ENCODE data around the gene RBFOX1.

Gene RBFOX1

GRCh38 chr16:7545251-7545650 lies 212.6 kb downstream of the RBFOX1 start:
- no peak for DNase-seq

- no peak for DNase-seq
These were observed 214.3 kb downstream of the RBFOX1 start for GRCh38 chr16:7546948-7547347.

DNA sequence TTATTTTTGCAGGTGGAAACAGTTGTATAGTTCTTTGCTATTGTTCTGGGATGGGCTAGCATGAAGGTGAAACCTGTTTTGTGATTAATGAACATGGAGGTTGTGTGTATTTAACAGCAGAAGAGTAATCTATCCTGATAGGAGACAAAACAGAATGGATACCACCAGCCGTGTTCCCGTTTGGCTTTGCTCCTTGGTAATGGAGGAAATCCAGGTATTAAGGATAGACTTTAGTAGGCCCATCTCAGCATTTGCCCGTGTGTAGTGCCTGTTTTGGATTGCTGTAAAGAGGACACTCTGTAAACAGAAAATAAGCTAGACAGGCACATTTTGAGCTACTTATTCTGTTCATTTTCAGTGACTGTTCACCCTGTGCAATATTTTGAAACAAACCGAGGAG lies 215.1 kb downstream of the RBFOX1 start:
- no peak for DNase-seq

DNA sequence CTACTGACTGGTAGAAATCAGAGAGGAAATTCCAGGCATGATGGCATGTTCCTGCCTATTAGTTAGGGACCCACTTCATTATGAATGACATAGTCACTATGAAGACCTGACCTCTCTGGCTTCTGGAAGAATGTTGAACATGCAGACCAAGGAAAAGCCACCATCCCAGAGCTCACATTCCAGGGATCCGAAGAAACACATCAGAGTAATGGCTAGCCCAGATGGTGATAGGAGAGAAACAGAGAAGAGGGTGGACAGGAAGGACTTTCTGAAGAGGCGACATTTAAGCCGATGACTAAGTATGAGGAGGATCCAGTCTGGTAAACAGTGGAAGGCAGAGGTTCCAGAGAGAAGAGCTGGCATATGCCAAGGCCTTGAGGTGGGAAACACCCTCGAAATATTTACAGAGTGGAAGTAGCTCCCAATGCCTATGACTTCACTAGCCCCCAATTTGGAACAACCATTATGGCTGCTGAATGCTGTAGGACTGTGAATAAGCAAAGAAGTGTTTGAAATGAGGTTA lies 216.2 kb downstream of the RBFOX1 start:
- DNase-seq = no peak

DNA sequence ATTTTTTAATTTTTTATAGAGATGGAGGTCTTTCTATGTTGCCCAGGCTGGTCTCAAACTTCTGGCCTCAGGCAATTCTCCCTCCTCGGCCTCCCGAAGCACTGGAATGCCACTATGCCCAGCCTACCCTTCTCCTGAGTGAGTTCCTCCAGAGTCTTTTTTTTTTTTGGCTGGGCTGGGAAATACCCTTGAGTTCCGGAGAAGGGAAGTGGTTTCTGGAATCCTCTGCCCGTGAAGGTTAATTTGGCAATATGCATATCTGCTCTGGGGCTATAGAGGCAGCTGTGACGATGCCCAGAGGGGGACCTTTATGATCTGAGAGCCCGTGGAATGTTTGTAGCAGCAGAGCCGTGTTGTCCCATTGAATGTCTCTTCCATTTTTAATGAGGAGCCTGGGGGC lies 217.5 kb downstream of the RBFOX1 start:
- DNase-seq = no peak

DNA sequence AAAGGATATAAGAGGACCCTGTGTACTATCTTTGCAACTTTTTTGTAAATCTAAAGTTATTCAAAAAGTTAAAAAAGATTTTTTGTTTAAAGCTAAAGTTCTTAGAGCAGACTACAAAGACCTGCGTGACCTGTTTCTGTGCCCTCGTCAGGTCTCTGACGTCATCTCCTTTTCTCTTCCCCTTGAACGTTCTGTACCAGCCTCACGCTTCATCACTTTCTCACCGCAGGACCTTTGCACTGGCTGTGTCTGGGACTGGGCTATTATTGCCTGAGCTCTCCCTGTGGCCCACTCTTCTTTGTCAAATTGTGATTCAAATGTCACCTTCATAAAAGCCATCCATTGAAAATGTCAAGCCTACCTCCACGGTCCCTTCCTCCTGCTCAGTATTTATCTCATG lies 222.8 kb downstream of the RBFOX1 start:
- DNase-seq = no peak

DNA sequence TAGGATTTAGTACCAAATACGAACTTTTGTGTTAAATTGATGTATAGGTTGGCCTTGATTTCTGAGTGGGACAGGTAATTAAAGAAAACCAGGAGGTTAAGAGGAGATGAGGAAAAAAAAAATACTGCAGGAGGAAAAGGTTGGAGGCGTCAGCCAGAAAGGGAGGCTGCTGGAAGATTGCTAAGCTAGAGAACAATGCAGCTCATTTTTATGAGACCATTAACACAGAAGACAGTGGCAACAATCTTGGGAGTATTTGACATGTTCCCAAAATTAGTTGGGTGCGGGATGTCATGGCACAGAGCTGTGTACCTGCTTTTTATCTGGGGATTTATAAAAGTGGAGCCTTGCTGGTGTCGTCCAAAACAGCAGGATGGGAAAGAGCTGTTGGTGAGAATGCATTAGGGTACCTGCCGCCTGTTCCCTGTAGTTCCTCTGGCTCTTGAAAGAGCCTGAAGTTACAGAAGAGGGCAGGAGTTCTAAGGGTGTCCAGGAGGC lies 229.3 kb downstream of the RBFOX1 start:
- DNase-seq = no peak

DNA sequence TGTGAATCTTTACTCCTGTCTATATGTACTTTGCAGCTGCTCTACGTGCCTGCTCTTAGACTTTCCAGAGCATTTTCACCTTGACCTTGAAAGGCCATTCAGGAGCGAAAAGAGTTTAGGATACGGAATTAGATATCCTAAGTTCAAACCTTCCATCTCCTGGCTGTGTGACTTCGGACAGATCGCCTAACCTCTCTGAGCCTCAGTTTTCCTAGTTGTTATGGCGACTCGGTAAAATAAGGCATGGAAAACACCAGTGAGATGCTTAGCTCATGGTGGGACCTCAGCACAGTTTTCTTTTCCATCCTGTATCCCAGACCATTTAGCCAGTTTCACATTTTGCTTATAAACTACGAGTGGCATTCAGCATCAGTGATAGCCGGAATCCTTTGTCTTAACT lies 233.7 kb downstream of the RBFOX1 start:
- DNase-seq = no peak

- no peak for DNase-seq
These were observed 238.7 kb downstream of the RBFOX1 start for GRCh38 chr16:7571366-7571765.

DNA sequence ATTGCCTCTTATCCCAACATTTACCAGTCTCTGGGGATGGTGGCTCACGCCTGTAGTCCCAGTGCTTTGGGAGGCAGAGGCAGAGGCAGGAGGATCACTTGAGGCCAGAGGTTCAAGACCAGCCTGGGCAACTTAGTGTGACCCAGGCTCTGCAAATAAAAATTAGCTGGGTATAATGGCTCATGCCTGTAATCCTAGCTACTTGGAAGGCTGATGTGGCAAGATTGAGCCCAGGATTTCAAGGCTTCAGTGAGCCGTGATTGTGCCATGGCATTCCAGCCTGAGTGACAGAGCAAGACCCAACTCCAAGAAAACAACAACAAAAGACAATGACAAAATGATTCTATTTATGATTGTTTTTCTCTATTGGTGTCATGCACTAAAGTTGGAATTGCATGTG lies 244.9 kb downstream of the RBFOX1 start:
- no peak for DNase-seq

GRCh38 chr16:7579454-7579853 lies 246.8 kb downstream of the RBFOX1 start:
- DNase-seq = no peak

GRCh38 chr16:7581175-7581574 lies 248.5 kb downstream of the RBFOX1 start:
- DNase-seq = no peak

GRCh38 chr16:7583396-7583795 lies 250.8 kb downstream of the RBFOX1 start:
- DNase-seq = no peak

DNA sequence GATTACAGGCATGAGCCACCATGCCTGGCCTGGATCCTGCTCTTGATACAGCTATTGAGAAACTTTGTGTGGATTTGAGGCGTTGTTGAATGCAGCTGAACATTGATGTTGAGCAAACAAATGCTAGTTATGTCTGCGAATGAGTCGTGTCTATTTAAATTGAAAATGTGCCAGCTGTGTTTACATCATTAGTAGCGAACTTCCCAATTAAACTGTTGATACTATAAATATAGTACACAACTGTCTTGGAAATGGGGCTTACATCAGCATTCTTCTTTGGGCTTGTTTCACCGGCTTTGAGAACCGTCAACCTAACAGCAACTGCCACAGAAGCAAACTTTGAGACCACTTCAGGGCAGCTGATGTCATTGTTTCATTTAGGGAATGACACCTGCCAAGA lies 251.9 kb downstream of the RBFOX1 start:
- no peak for DNase-seq

DNA sequence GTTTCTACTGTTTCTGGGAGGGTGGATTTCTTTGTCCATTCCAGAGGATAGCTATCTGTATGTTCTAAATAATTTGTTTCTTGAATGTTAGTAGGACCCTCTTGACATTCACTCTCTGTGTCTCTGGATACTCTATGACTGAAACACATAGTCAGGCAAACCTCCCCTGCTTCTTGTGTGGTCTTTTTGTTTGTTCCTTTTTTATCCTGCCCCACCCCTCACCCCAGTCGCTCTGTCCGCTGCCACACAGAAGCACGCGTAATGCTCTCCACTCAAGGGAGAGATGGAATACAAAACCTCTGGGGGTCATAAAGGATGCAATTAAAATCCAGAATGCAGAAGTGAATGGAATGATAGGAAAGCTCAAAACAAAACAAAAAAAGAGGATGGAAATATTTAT lies 253.1 kb downstream of the RBFOX1 start:
- DNase-seq = no peak

GRCh38 chr16:7590934-7591333 lies 258.3 kb downstream of the RBFOX1 start:
- no peak for DNase-seq

DNA sequence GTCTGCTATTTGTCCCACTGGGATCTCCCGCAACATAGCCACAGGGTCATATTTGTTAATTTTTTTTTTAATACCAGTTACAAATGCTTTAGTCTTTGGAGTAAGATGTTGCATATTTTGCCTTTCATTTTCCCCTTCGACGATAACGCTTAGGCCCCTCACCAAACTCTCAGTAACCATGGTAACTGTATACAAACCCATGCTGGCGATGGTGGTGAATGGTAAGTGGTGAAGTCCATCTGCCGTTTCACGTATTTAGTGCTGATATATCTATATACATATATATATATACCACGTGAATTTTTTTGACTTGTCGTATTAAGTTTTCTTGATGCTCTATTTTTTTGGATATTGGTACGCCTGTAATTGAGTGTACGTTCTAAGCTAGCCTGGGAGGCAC lies 263.7 kb downstream of the RBFOX1 start:
- DNase-seq = no peak

- no peak for DNase-seq
These were observed 265.0 kb downstream of the RBFOX1 start for GRCh38 chr16:7597677-7598076.

DNA sequence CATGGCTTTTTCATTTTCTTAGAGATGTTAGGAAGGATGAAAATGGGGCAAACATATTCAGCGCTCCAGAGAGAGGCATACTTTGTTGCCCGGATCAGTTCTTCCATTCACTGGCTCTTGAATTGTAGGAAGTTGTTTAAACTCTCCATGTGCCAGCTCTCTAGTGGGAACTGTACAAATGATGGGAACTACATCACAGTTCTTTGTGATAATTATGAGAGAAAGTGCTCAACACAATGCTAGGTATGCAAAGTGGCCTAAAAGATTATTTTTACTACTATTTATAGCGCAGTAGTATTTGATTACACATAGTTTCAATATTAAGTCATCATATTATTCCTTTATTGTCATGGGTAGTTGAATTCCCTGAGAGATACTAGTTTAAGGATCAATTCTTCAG lies 268.5 kb downstream of the RBFOX1 start:
- no peak for DNase-seq

GRCh38 chr16:7602291-7602950 lies 269.8 kb downstream of the RBFOX1 start:
- DNase-seq = no peak

GRCh38 chr16:7605812-7606211 lies 273.2 kb downstream of the RBFOX1 start:
- DNase-seq = no peak

- no peak for DNase-seq
These were observed 280.0 kb downstream of the RBFOX1 start for GRCh38 chr16:7612671-7613070.

- no peak for DNase-seq
These were observed 280.9 kb downstream of the RBFOX1 start for GRCh38 chr16:7613518-7613917.

DNA sequence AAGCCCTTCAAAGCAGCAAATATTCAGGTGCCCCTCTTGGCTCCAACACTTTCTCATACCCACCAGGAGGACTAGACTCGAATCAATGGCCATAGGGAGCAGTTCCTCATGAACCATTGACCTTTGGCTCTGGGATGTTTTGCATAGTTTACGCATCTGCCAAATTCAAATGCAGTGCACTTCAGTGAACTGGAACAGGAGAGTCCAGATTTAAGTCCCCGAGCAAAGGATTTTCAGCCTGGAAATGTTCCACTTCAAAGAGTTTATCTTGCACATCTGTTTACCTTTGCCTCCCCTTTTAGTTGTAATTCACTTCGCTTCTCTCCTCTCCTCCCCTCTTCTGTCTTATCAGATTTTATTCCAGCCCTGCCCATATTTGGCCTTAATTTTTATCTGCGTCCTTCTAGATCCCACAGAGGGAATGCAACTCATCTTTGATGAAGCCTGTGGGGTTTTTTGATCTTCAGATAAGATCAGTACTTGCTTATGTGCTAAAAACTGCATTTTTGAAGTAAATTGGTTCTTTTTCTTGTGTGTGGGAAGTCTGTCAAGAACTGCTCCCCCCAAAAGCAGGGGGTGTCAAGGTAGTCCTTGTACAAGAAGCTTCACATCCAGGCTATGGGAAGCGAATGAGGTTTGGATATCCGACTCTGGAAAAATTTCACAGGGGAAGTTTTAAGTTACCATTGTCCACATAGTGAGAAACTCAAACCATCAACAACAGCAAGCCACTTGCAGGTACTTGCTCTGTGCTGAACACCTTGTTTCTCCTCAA lies 281.6 kb downstream of the RBFOX1 start:
- DNase-seq = no peak
